Subcutaneous abdominal adipose tissue (tissue), 5 donors: ENCODE measurements around the gene TAC3.
"Not testable (repeated sequence)": the region's sequence is repeated elsewhere in the genome, so short reads cannot be mapped to it uniquely, and the experiment has no call there.

Experiments
- H3K27ac ChIP-seq: one replicate; pipeline ENCODE4 v1.7.0; 2013; ENCODE audit warnings: low read depth, mild to moderate bottlenecking, inconsistent platforms, low read length, moderate library complexity
- H3K27me3 ChIP-seq, 5 donors: one replicate each; pipeline ENCODE4 v1.7.0; 2013; ENCODE audit warnings: low read length in 5 of 5, inconsistent platforms in 1 of 5; ENCODE audit not compliant: control insufficient read depth in 5 of 5, insufficient read depth in 4 of 5
- H3K36me3 ChIP-seq, 5 donors: one replicate each; pipeline ENCODE4 v1.7.0; 2013; ENCODE audit warnings: low read length in 5 of 5; ENCODE audit not compliant: control insufficient read depth in 5 of 5, insufficient read depth in 5 of 5
- H3K4me1 ChIP-seq, 5 donors: one replicate each; pipeline ENCODE4 v1.7.0; 2013; ENCODE audit warnings: low read length in 5 of 5, mild to moderate bottlenecking in 3 of 5, moderate library complexity in 1 of 5; ENCODE audit not compliant: control insufficient read depth in 5 of 5, insufficient read depth in 5 of 5
- H3K4me3 ChIP-seq, 5 donors: one replicate each; pipeline ENCODE4 v1.7.0; 2013; ENCODE audit warnings: low read length in 5 of 5, low read depth in 1 of 5
- H3K9ac ChIP-seq, 5 donors: one replicate each; pipeline ENCODE4 v1.7.0; 2013; ENCODE audit warnings: low read length in 5 of 5, mild to moderate bottlenecking in 4 of 5, moderate library complexity in 3 of 5
- H3K9me3 ChIP-seq, 5 donors: one replicate each; pipeline ENCODE4 v1.7.0; 2013; ENCODE audit warnings: low read length in 5 of 5; ENCODE audit not compliant: control insufficient read depth in 5 of 5
- donor health status: healthy.
- donor health status: healthy.
- donor health status: healthy.
- donor health status: healthy.
- donor health status: healthy.

Gene TAC3

DNA sequence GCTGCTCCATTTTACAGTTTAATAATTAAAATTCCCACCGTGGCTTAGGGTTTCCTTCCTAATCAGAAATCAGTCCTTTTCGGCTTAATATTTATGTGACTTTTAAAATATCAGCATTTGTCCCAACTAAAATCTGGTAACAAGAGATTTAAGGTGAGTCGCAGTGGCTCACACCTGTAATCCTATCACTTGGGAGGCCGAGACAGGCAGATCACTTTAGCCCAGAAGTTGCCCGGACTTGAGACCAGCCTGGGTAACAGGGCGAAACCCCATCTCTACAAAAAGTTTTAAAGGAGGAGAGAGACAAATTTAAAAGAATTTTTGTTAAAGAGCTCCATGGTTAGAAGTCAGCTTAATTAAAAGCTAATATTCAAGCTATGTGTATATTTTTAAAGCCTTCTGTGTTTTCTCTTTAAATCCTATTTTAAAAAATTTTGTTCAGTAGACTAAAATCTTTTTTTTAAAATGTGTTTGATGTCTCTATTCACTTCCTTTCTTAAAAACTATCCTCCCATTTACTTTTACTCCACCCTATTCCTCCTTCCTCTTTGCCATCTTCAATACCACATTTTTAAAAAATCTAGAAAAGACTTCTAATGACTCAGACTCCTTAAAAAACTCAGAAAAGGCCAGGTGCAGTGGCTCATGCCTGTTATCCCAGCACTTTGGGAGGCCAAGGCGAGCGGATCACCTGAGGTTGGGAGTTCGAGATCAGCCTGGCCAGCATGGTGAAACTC lies 3.8 kb upstream of the TAC3 start:
- H3K9ac ChIP-seq: no peak overlapping the region
- no peak overlapping the region for H3K4me3 ChIP-seq
- H3K4me1 ChIP-seq: peaks cover 2 to 9% (median 5%) of the 10 kb centered on the region in 5 donors
- no peaks in the 10 kb centered on the region for H3K9me3 ChIP-seq
- H3K36me3 ChIP-seq: no peaks in the 10 kb centered on the region
- peaks cover under 1 to 12% (median 9%) of the 10 kb centered on the region in 5 donors for H3K27me3 ChIP-seq
- H3K27ac ChIP-seq: no peak overlapping the region

GRCh38 chr12:57018906-57019305 lies 2.6 kb upstream of the TAC3 start:
- no peak overlapping the region for H3K4me3 ChIP-seq
- H3K9me3 ChIP-seq: no peaks in the 10 kb centered on the region

GRCh38 chr12:57018353-57018752 lies 2.0 kb upstream of the TAC3 start:
- H3K4me3 ChIP-seq, H3K36me3 ChIP-seq, H3K9me3 ChIP-seq, H3K27ac ChIP-seq, H3K9ac ChIP-seq, H3K4me1 ChIP-seq: not testable (repeated sequence)
- peaks cover 7 to 26% (median 19%) of the 10 kb centered on the region in 5 donors for H3K27me3 ChIP-seq

More at GRCh38 chr12:57018906-57019305, 2.6 kb upstream of the TAC3 start:
- peaks cover 2 to 9% (median 5%) of the 10 kb centered on the region in 5 donors for H3K4me1 ChIP-seq
- H3K36me3 ChIP-seq: no peaks in the 10 kb centered on the region
- H3K9ac ChIP-seq: no peak overlapping the region
- peaks cover 6 to 21% (median 16%) of the 10 kb centered on the region in 5 donors for H3K27me3 ChIP-seq
- no peak overlapping the region for H3K27ac ChIP-seq

GRCh38 chr12:57012600-57013465 lies 3.5 kb downstream of the TAC3 start:
- Histone ChIP-seq H3K27me3 (peaks cover 13 to 31% (median 21%) of the 10 kb centered on the region in 5 donors), H3K9ac (no peak overlapping the region), H3K4me3 (no peak overlapping the region), H3K9me3 (no peaks in the 10 kb centered on the region), H3K36me3 (no peaks in the 10 kb centered on the region), H3K4me1 (peaks cover 0 to 2% (median 0%) of the 10 kb centered on the region in 5 donors), H3K27ac (no peak overlapping the region)

DNA sequence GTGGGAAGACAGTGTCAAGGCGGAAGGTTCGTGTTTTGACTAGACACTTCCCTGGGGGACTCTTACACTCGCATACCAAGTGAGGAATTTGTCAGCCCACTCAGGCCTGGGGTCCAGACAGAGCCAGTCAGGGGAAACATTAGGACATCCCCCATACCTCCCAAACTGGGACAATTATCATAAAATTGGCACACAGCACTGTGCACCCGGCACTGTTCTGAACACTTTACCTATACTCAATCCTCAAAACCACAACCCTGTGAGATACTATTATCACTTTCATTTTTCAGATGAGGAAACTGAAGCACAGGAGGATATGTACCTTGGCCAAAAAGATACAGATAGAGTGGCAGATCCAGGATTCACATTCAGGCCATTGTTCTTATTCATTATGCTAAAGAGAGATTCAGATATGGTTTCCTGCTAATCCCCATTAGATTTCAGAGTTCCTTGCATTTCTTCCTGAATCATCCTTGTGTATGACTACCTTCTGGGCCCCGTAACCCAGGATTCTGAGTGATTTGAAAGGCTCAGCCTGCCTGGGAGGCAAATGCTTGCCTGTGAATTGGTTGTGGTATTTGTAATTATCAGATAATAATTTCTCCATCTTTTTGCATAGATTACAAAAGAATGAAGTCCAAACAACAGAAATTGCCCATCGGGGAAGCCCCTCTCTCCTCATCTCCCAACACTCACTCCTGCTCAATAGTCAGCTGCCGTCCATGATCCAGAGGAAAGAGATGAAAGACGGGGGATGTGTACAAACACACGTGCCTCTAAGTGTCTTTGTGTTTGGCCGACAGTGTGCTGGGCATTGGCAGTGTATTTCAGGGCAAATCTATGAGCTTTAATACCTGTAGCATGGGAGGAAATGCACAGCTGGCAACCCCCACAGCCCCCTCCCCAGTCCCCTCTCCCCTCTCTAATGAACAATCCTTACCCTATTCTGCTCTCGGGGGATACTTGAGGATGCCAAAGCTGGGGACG lies 4.6 kb downstream of the TAC3 start:
- Histone ChIP-seq H3K4me3 (no peak overlapping the region), H3K9ac (no peak overlapping the region), H3K27ac (no peak overlapping the region), H3K36me3 (no peaks in the 10 kb centered on the region), H3K9me3 (no peaks in the 10 kb centered on the region), H3K27me3 (peaks cover 13 to 31% (median 21%) of the 10 kb centered on the region in 5 donors), H3K4me1 (peaks cover 2 to 6% (median 3%) of the 10 kb centered on the region in 5 donors)

DNA sequence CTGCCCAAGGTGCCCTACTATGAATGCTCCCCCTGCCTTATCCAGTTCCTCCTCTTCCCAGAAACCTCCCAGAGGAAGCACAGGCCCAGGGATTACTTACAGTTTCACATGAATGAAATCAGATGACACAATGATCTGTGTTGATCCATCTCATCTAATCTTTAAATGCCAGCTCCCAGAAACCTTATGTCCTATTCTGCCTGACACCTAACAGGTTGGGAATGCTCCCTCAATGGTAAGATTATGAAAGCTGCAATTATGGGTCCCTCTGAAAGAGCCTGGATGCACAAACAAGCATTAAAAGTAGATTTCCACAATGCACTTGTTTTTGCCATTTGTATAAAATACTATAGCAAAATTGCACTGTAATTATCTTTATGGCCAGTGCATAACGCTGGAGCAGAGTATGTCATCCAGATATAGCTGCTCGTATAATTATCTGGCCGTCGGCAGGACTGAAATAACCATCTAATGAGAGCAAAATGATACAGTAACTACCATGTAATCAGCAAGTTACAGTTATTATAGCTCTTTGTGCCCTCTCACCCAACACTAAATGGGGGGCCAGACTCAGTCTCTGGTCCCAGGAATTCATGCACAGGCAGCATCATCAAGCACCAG lies 5.6 kb downstream of the TAC3 start:
- Histone ChIP-seq H3K9me3 (no peaks in the 10 kb centered on the region), H3K27ac (no peak overlapping the region), H3K27me3 (peaks cover 11 to 26% (median 15%) of the 10 kb centered on the region in 5 donors), H3K4me3 (no peak overlapping the region), H3K9ac (no peak overlapping the region), H3K36me3 (no peaks in the 10 kb centered on the region), H3K4me1 (peaks cover 3 to 11% (median 9%) of the 10 kb centered on the region in 5 donors)

- H3K27me3 ChIP-seq: peaks cover 8 to 19% (median 12%) of the 10 kb centered on the region in 5 donors
- H3K27ac ChIP-seq: no peak overlapping the region
- H3K9me3 ChIP-seq: no peaks in the 10 kb centered on the region
- H3K9ac ChIP-seq: no peak overlapping the region
- no peaks in the 10 kb centered on the region for H3K36me3 ChIP-seq
- no peak overlapping the region for H3K4me3 ChIP-seq
- peaks cover 4 to 17% (median 16%) of the 10 kb centered on the region in 5 donors for H3K4me1 ChIP-seq
Observed at GRCh38 chr12:57009949-57010626, 6.2 kb downstream of the TAC3 start.

DNA sequence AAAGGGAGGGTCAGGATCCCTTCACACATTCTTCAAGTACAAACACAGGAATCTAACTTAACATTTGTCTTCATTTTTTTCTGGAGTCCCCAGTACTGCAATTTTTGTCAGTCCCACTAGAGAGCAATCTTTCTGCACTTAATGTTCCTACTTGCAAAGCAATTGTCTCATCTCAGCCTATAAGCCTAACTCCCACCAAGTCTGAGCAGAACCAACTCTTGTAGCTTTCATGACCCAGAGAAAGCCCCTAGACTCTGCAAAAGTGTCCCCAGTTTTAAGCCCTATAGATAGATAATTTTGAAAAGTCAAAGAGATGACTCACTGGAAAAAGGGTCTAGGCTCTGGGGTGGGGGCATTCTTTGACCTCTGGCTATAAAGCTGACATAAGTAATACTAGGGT lies 8.2 kb downstream of the TAC3 start:
- Histone ChIP-seq H3K27ac (no peak overlapping the region), H3K4me1 (peaks cover 4 to 24% (median 22%) of the 10 kb centered on the region in 5 donors), H3K4me3 (no peak overlapping the region), H3K9ac (peak overlapping the region in 1 of 5 donors; percentile 27), H3K27me3 (peaks cover 0 to 6% (median 4%) of the 10 kb centered on the region in 5 donors), H3K36me3 (peaks cover 0 to 16% (median 16%) of the 10 kb centered on the region in 5 donors), H3K9me3 (no peaks in the 10 kb centered on the region)
